Gastrocnemius medialis (tissue), 4 donors: Measurements from ENCODE around the gene TYROBP. TPM values are rescaled to one million over a fixed set of nuclear protein-coding genes. Genes with fewer than 3 reads are reported as not detected.

Experiments
- ATAC-seq, 2 donors: fragments of 150-250 bp; one replicate each; pipeline ENCODE4 v1.9.1; 2016
- DNase-seq, 2 donors: peaks; one replicate each; pipeline ENCODE4 v3.0.0-alpha.2; 2019
- H3K27ac ChIP-seq, 4 donors: fragments of 200-600 bp; sonication (generic); 1 replicate in 1 of 4; 2 replicates in 3 of 4; pipeline ENCODE4 v1.5.1; 2016 to 2018; ENCODE audit warnings: mild to moderate bottlenecking in 2 of 4, moderate library complexity in 1 of 4
- H3K27me3 ChIP-seq, 3 donors: fragments of 200-600 bp; sonication (generic) in 2 of 3; 1 replicate in 1 of 3; 2 replicates in 2 of 3; pipeline versions ENCODE4 v1.5.1 to v1.6.0; 2016 to 2019; ENCODE audit warnings: mild to moderate bottlenecking in 1 of 3, moderate library complexity in 1 of 3
- H3K36me3 ChIP-seq, 2 donors: fragments of 200-600 bp; sonication (generic) in 1 of 2; one replicate each; pipeline ENCODE4 v1.5.1; 2017 to 2018
- H3K4me1 ChIP-seq, 2 donors: fragments of 200-600 bp; sonication (generic) in 1 of 2; one replicate each; pipeline ENCODE4 v1.5.1; 2016 to 2017; ENCODE audit warnings: mild to moderate bottlenecking in 2 of 2
- H3K4me3 ChIP-seq, 4 donors: fragments of 200-600 bp; sonication (generic) in 3 of 4; 1 replicate in 1 of 4; 2 replicates in 3 of 4; pipeline ENCODE4 v1.5.1; 2016 to 2019; ENCODE audit warnings: mild to moderate bottlenecking in 2 of 4
- H3K9me3 ChIP-seq, 3 donors: fragments of 200-600 bp; sonication (generic) in 2 of 3; 1 replicate in 1 of 3; 2 replicates in 2 of 3; pipeline ENCODE4 v1.5.1; 2016 to 2019
- CTCF ChIP-seq, 5 experiments: fragments of 450-650 bp in 3 of 5; fragments of 200-600 bp in 2 of 5; sonication (generic) in 2 of 5; IDR thresholded peaks in 4 of 5; conservative IDR thresholded peaks in 1 of 5; 1 replicate in 4 of 5; 2 replicates in 1 of 5; pipeline ENCODE4 v1.5.1; 2016 to 2019; ENCODE audit warnings: antibody characterized with exemption in 5 of 5, mild to moderate bottlenecking in 3 of 5, moderate library complexity in 3 of 5
- POLR2A ChIP-seq, 2 donors: fragments of 450-650 bp; IDR thresholded peaks; one replicate each; pipeline ENCODE4 v1.6.1; 2017; ENCODE audit warnings: antibody characterized with exemption in 2 of 2, mild to moderate bottlenecking in 2 of 2, moderate library complexity in 2 of 2
- in situ Hi-C, 4 donors: fragments of 200-750 bp; cut with MboI; loops; one replicate each; pipeline versions ENCODE4 v1.15.0 to v1.8.0; 2017; ENCODE audit warnings: low sequenced_read_pairs in 4 of 4
- intact Hi-C: fragments of 100-400 bp; cut with DNase I; formaldehyde crosslinking; loops from one replicate; pipeline ENCODE4 v1.15.1; 2023; ENCODE audit warnings: low total_unique reads
- total RNA-seq, 4 donors: library from RNA; depleted of rRNA; stranded (reverse); fragments of >200 nt; gene quantifications; one replicate each; pipeline versions ENCODE4 v1.1.0 to v1.2.3, GENCODE V29; 2016

Gene TYROBP
- total RNA-seq, 4 donors from 2014 or later, result 7.2 to 25.6 (median 18.2) TPM

GRCh38 chr19:35945121-35945790 lies 37.2 kb upstream of the TYROBP start:
- intact Hi-C loops, result no loop called here
- H3K4me1 ChIP-seq, result no peaks in the 10 kb centered on the region
- H3K9me3 ChIP-seq, result no peaks in the 10 kb centered on the region
- in situ Hi-C loops, result no loop called here
- no peak overlapping the region for H3K4me3 ChIP-seq
- no peaks in the 10 kb centered on the region for H3K27me3 ChIP-seq
- H3K27ac ChIP-seq, result no peak overlapping the region
- TF ChIP-seq CTCF (IDR thresholded peaks at IDR 0.05 in 4 of 5, conservative IDR thresholded peaks at IDR 0.05 in 1 of 5), result no peak
- no peak for TF ChIP-seq POLR2A (IDR thresholded peaks at IDR 0.05)
- ATAC-seq (no peak), DNase-seq (no peak)
- peaks cover 0 to 29% of the 10 kb centered on the region in 2 donors for H3K36me3 ChIP-seq

- peaks cover 0 to 35% of the 10 kb centered on the region in 2 donors for H3K36me3 ChIP-seq
- no peaks in the 10 kb centered on the region for H3K27me3 ChIP-seq
- intact Hi-C loops (no loop called here), in situ Hi-C loops (no loop called here)
- ATAC-seq (no peak), DNase-seq (no peak)
- TF ChIP-seq CTCF (IDR thresholded peaks at IDR 0.05 in 4 of 5, conservative IDR thresholded peaks at IDR 0.05 in 1 of 5), result no peak
- no peak for TF ChIP-seq POLR2A (IDR thresholded peaks at IDR 0.05)
- no peak overlapping the region for H3K27ac ChIP-seq
- no peak overlapping the region for H3K4me3 ChIP-seq
- no peaks in the 10 kb centered on the region for H3K4me1 ChIP-seq
- H3K9me3 ChIP-seq, result no peaks in the 10 kb centered on the region
Observed at GRCh38 chr19:35944556-35944955, 36.5 kb upstream of the TYROBP start.

GRCh38 chr19:35943321-35944301 lies 35.5 kb upstream of the TYROBP start:
- Histone ChIP-seq H3K9me3 (no peaks in the 10 kb centered on the region), H3K27me3 (no peaks in the 10 kb centered on the region), H3K4me1 (peaks cover 2 to 4% of the 10 kb centered on the region in 2 donors), H3K27ac (no peak overlapping the region), H3K4me3 (no peak overlapping the region), H3K36me3 (peaks cover 0 to 36% of the 10 kb centered on the region in 2 donors)
- in situ Hi-C loops, result no loop called here
- ATAC-seq (no peak), DNase-seq (no peak)
- intact Hi-C loops, result no loop called here
- no peak for TF ChIP-seq POLR2A (IDR thresholded peaks at IDR 0.05)
- TF ChIP-seq CTCF (IDR thresholded peaks at IDR 0.05 in 4 of 5, conservative IDR thresholded peaks at IDR 0.05 in 1 of 5), result no peak

GRCh38 chr19:35942235-35942634 lies 34.1 kb upstream of the TYROBP start:
- no peak for DNase-seq
- no peak for TF ChIP-seq POLR2A (IDR thresholded peaks at IDR 0.05)
- TF ChIP-seq CTCF (IDR thresholded peaks at IDR 0.05 in 4 of 5, conservative IDR thresholded peaks at IDR 0.05 in 1 of 5), result no peak
- intact Hi-C loops, result no loop called here
- peaks cover 0 to 36% of the 10 kb centered on the region in 2 donors for H3K36me3 ChIP-seq
- no peak for ATAC-seq
- peaks cover 11 to 18% of the 10 kb centered on the region in 2 donors for H3K4me1 ChIP-seq
- in situ Hi-C loops, result no loop called here
- H3K9me3 ChIP-seq, result no peaks in the 10 kb centered on the region
- H3K4me3 ChIP-seq, result no peak overlapping the region
- no peaks in the 10 kb centered on the region for H3K27me3 ChIP-seq
- no peak overlapping the region for H3K27ac ChIP-seq
